ENCODE measurements around the gene KLHL24.

GRCh38 chr3:183590442-183590841, 45.0 kb upstream of the KLHL24 start:
- TF ChIP-seq MTA3 (CRISPR knock-in tag; IDR thresholded peaks at IDR 0.05) (no peak), PHF20 (CRISPR knock-in tag; IDR thresholded peaks at IDR 0.05) (no peak), BHLHE40 (IDR thresholded peaks at IDR 0.05; ENCODE audit: low read length) (no peak), FOXP1 (IDR thresholded peaks at IDR 0.05) (no peak), FOXP1 (CRISPR knock-in tag; IDR thresholded peaks at IDR 0.05) (no peak)

Measured in HepG2 (cell line).